MCF 10A (cell line): ENCODE measurements around the gene INCA1. TPM values are rescaled to one million over a fixed set of nuclear protein-coding genes. Genes with fewer than 3 reads are reported as not detected.

Source experiments
- BruUV-seq: library from RNA; stranded (reverse); fragments of 400-500 nt; replicated peaks from 2 replicates; lab custom pipeline; 2021; lab: Mats Ljungman, UMichigan
- CTCF ChIA-PET: fragments of 300-600 bp; sonication (Branson Sonifier 250); formaldehyde crosslinking; extraction: SDS; loops from one replicate; lab custom pipeline; 2021; ENCODE audit warnings: antibody characterized with exemption, inconsistent platforms; lab: Yijun Ruan, JAX
- POLR2A ChIA-PET: fragments of 300-600, 350-650 bp; sonication (Branson Sonifier 250); formaldehyde crosslinking; extraction: SDS; loops from one replicate; lab custom pipeline; 2020; ENCODE audit warnings: antibody characterized with exemption, inconsistent platforms; lab: Yijun Ruan, JAX
- DNase-seq: peaks from one replicate; pipeline ENCODE4 v3.0.0-alpha.2; 2018; ENCODE audit not compliant: unreplicated experiment
- H3K27ac Mint-ChIP-seq: one replicate; pipeline ENCODE4 v1.8.0; 2022; ENCODE audit warnings: mild to moderate bottlenecking, low read depth, mixed read lengths; ENCODE audit not compliant: unreplicated experiment
- H3K27me3 Mint-ChIP-seq: one replicate; pipeline ENCODE4 v1.8.0; 2022; ENCODE audit warnings: mixed read lengths; ENCODE audit not compliant: insufficient read depth, unreplicated experiment
- H3K36me3 Mint-ChIP-seq: one replicate; pipeline ENCODE4 v1.8.0; 2022; ENCODE audit warnings: mild to moderate bottlenecking, moderate library complexity, mixed read lengths; ENCODE audit not compliant: insufficient read depth, unreplicated experiment
- H3K4me1 Mint-ChIP-seq: one replicate; pipeline ENCODE4 v1.8.0; 2022; ENCODE audit warnings: mixed read lengths; ENCODE audit not compliant: insufficient read depth, unreplicated experiment
- H3K4me3 Mint-ChIP-seq: one replicate; pipeline ENCODE4 v1.8.0; 2022; ENCODE audit warnings: mild to moderate bottlenecking, moderate library complexity, mixed read lengths; ENCODE audit not compliant: unreplicated experiment
- H3K9me3 Mint-ChIP-seq: one replicate; pipeline ENCODE4 v1.8.0; 2022; ENCODE audit warnings: mixed read lengths; ENCODE audit not compliant: unreplicated experiment
- CTCF ChIP-seq: fragments of 200-600 bp; IDR thresholded peaks from one replicate; pipeline ENCODE4 v1.8.0; 2022; ENCODE audit warnings: antibody characterized with exemption, mild to moderate bottlenecking; ENCODE audit not compliant: unreplicated experiment
- intact Hi-C: fragments of 100-400 bp; cut with micrococcal nuclease; formaldehyde crosslinking; loops from 2 replicates; pipeline ENCODE4 v1.14.1; 2022
- total RNA-seq: library from RNA; stranded (reverse); gene quantifications from 2 replicates; pipeline ENCODE4 v1.2.3, GENCODE V29; 2022

INCA1 gene
- total RNA-seq, 1 experiment from 2014 or later = 0.44 TPM

- BruUV-seq = no TSS peak
- Mint-ChIP-seq H3K36me3 (peaks cover 67% of the 10 kb centered on the region), H3K4me3 (peak overlapping the region; percentile 36), H3K4me1 (peaks cover 64% of the 10 kb centered on the region), H3K27me3 (no peaks in the 10 kb centered on the region), H3K27ac (peak overlapping the region; percentile 98), H3K9me3 (no peaks in the 10 kb centered on the region)
- no peak for DNase-seq
- intact Hi-C loops = no loop called here
- POLR2A ChIA-PET = interaction anchor here (0.8 to 21.5 kb wide), 3 partner anchors 25 to 474 kb away, joined by 3 to 639 read pairs (median 182); partner anchors contain the start of gene SPAG7
- no peak for TF ChIP-seq CTCF
- CTCF ChIA-PET = interaction anchor here (0.7 kb wide), 1 partner anchor 26 kb away, joined by 3 read pairs; no protein-coding TSS in a partner anchor
Observed at GRCh38 chr17:4942760-4943508, 54.4 kb downstream of the INCA1 start.

GRCh38 chr17:4941319-4941610 lies 56.1 kb downstream of the INCA1 start:
- H3K27ac Mint-ChIP-seq = peak overlapping the region; percentile 98
- H3K36me3 Mint-ChIP-seq = peaks cover 69% of the 10 kb centered on the region
- peaks cover 55% of the 10 kb centered on the region for H3K4me1 Mint-ChIP-seq
- CTCF ChIA-PET = interaction anchor here (0.6 kb wide), 1 partner anchor 39 kb away, joined by 3 read pairs; no protein-coding TSS in a partner anchor
- intact Hi-C loops = loop anchor here (2.0 kb wide), 1 partner anchor 20 kb away; no protein-coding TSS in a partner anchor
- peak overlapping the region; percentile 91 for H3K4me3 Mint-ChIP-seq
- no peak for DNase-seq
- no peaks in the 10 kb centered on the region for H3K9me3 Mint-ChIP-seq
- no TSS peak for BruUV-seq
- H3K27me3 Mint-ChIP-seq = no peaks in the 10 kb centered on the region
- no peak for TF ChIP-seq CTCF
- POLR2A ChIA-PET = interaction anchor here (2.5 to 21.5 kb wide), 5 partner anchors 8 to 46 kb away, joined by 22 to 639 read pairs (median 77); partner anchors contain the start of genes CAMTA2, ENO3, PFN1 and SPAG7

GRCh38 chr17:4940555-4941318 lies 56.6 kb downstream of the INCA1 start:
- Mint-ChIP-seq H3K4me3 (peak overlapping the region; percentile 91), H3K4me1 (peaks cover 51% of the 10 kb centered on the region), H3K36me3 (peaks cover 64% of the 10 kb centered on the region), H3K9me3 (no peaks in the 10 kb centered on the region), H3K27me3 (no peaks in the 10 kb centered on the region), H3K27ac (peak overlapping the region; percentile 98)
- TSS peak; percentile 72 for BruUV-seq
- no peak for TF ChIP-seq CTCF
- ChIA-PET CTCF (interaction anchor here (0.5 to 3.0 kb wide), 9 partner anchors 8 to 229 kb away, joined by 3 to 24 read pairs (median 3); partner anchors contain the start of gene PFN1), POLR2A (interaction anchor here (0.6 to 21.5 kb wide), 26 partner anchors 9 to 1365 kb away, joined by 3 to 639 read pairs (median 6); partner anchors contain the start of genes ARRB2, CAMTA2, CHRNE and CYB5D2)
- intact Hi-C loops = loop anchor here (1.0 to 2.0 kb wide), 2 partner anchors 20 to 31 kb away; no protein-coding TSS in a partner anchor
- no peak for DNase-seq
